Immature natural killer cell (primary cell): Measurements from ENCODE around the gene TMEM200C. TPM values are rescaled to one million over a fixed set of nuclear protein-coding genes. Genes with fewer than 3 reads are reported as not detected.
A peak's percentile ranks its signal among the peaks of the same experiment; 100 is the strongest.
"Not testable (repeated sequence)": the region's sequence is repeated elsewhere in the genome, so short reads cannot be mapped to it uniquely, and the experiment has no call there.

Experiments
- DNase-seq, 3 donors: peaks; one replicate each; pipeline ENCODE4 v3.0.0; 2022; ENCODE audit warnings: mixed read lengths in 1 of 3
- H3K27ac Mint-ChIP-seq, 6 donors: one replicate each; pipeline ENCODE4 v1.8.0; 2020; ENCODE audit warnings: mixed read lengths in 6 of 6, mild to moderate bottlenecking in 5 of 6, inconsistent platforms in 4 of 6, moderate library complexity in 3 of 6
- H3K27me3 Mint-ChIP-seq, 3 donors: one replicate each; pipeline ENCODE4 v1.8.0; 2020 to 2021; ENCODE audit warnings: low read depth in 3 of 3, mild to moderate bottlenecking in 3 of 3, mixed read lengths in 3 of 3, moderate library complexity in 3 of 3, inconsistent platforms in 1 of 3
- H3K36me3 Mint-ChIP-seq, 3 donors: one replicate each; pipeline ENCODE4 v1.8.0; 2020; ENCODE audit warnings: mixed read lengths in 3 of 3, inconsistent platforms in 2 of 3, mild to moderate bottlenecking in 2 of 3
- H3K4me1 Mint-ChIP-seq, 2 donors: one replicate each; pipeline ENCODE4 v1.8.0; 2020; ENCODE audit warnings: inconsistent platforms in 2 of 2, mild to moderate bottlenecking in 2 of 2, mixed read lengths in 2 of 2, moderate library complexity in 1 of 2
- H3K4me3 Mint-ChIP-seq, 5 donors: one replicate each; pipeline ENCODE4 v1.8.0; 2020; ENCODE audit warnings: mild to moderate bottlenecking in 5 of 5, mixed read lengths in 5 of 5, inconsistent platforms in 3 of 5, moderate library complexity in 3 of 5
- H3K9me3 Mint-ChIP-seq, 6 donors: one replicate each; pipeline ENCODE4 v1.8.0; 2020; ENCODE audit warnings: mild to moderate bottlenecking in 6 of 6, mixed read lengths in 6 of 6, inconsistent platforms in 4 of 6, moderate library complexity in 3 of 6
- polyA plus RNA-seq, 3 donors: library from polyadenylated mRNA; unstranded; fragments of 300-500 nt; fragmentation: Illumina TruSeq; gene quantifications; one replicate each; pipeline ENCODE4 v1.2.3, GENCODE V29; 2021

The TMEM200C gene
- polyA plus RNA-seq, 3 donors from 2014 or later = not detected

DNA sequence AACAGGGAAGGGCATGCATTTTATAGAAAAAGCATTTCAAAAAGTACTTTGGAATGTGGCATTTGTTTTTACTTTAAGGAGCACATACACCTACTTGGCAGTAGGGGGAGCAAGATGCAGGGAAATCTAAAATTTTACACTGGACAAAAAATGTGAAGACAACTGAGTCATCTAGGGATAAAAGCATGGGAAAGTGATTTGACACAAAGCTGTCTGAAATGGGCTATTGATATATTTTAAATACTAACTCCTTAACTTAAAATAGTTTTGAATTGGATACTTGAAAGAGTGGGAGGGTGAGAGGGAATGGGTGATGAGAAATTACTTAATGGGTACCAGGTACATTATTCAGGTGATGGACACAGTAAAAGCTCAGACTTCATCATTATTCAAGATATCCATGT lies 15.8 kb downstream of the TMEM200C start:
- no peak overlapping the region for H3K4me3 Mint-ChIP-seq
- no peaks in the 10 kb centered on the region for H3K4me1 Mint-ChIP-seq
- no peak for DNase-seq
- H3K9me3 Mint-ChIP-seq = no peaks in the 10 kb centered on the region
- H3K27ac Mint-ChIP-seq = no peak overlapping the region
- H3K36me3 Mint-ChIP-seq = no peaks in the 10 kb centered on the region
- peaks cover 0 to 1% (median 0%) of the 10 kb centered on the region in 3 donors for H3K27me3 Mint-ChIP-seq

DNA sequence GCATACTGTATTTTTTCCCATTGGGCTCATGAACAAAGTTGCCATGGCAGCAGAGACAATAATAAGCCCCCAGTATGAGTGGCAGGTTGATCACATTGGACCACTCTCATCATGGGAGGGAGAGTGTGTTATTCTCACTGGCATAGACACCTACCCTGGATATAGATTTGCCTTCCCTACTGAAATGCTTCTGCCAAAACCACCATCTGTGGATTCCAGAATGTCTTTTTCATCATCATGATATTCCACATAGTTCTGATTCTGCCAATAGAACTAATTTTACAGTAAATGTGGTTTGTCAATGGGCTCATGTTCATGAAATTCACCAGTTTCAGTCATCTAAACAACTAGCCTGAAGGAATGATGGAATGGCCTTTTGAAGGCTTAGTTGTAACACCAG lies 18.4 kb downstream of the TMEM200C start:
- no peak overlapping the region for H3K4me3 Mint-ChIP-seq
- no peaks in the 10 kb centered on the region for H3K36me3 Mint-ChIP-seq
- H3K27ac Mint-ChIP-seq = no peak overlapping the region
- peaks cover 0 to 2% (median 0%) of the 10 kb centered on the region in 3 donors for H3K27me3 Mint-ChIP-seq
- no peaks in the 10 kb centered on the region for H3K4me1 Mint-ChIP-seq
- no peaks in the 10 kb centered on the region for H3K9me3 Mint-ChIP-seq
- no peak for DNase-seq

DNA sequence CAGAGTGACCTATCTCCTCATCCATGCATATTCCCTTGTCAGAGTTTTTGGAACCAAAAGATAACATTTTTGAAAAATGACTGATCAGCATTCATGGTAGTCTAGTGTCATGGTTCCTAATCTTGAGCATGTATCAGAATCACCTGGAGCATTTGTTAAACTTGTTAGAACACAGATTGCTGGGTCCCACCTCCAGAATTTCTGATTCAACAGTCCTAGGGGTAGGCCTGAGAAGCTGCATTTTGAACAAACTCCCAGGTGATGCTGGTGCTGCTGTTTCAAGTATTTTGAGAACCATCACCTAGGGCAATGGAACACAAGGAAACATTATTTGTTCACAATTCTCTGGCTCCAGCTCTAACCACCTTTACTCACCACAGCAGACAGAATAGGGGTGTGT lies 21.0 kb downstream of the TMEM200C start:
- no peaks in the 10 kb centered on the region for H3K9me3 Mint-ChIP-seq
- H3K27ac Mint-ChIP-seq = no peak overlapping the region
- H3K4me3 Mint-ChIP-seq = no peak overlapping the region
- no peaks in the 10 kb centered on the region for H3K4me1 Mint-ChIP-seq
- peaks cover 0 to 2% (median 0%) of the 10 kb centered on the region in 3 donors for H3K27me3 Mint-ChIP-seq
- H3K36me3 Mint-ChIP-seq = no peaks in the 10 kb centered on the region
- no peak for DNase-seq

DNA sequence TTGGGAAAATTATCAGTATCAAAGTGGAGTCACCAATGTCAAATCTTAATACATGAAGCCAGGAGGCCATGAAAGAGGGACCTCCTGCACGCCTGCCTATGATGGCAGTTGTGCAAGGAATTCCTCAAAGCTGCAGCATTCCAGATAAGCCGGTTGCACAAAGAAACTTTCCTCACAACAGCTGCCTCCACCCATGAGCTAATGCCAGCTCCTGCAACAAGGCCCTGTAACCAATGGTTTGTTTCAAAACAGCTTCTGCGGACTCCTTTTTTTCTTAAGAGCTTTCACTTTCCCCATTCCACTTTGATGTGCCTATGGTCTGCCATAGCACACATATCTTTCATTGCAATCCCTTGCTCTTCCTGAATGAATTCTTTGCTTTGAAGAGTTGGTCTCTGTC lies 22.4 kb downstream of the TMEM200C start:
- no peak for DNase-seq
- H3K4me1 Mint-ChIP-seq = no peaks in the 10 kb centered on the region
- no peak overlapping the region for H3K27ac Mint-ChIP-seq
- H3K4me3 Mint-ChIP-seq = no peak overlapping the region
- H3K27me3 Mint-ChIP-seq = peaks cover 0 to 2% (median 0%) of the 10 kb centered on the region in 3 donors
- H3K36me3 Mint-ChIP-seq = no peaks in the 10 kb centered on the region
- H3K9me3 Mint-ChIP-seq = peaks cover 0 to 1% (median 0%) of the 10 kb centered on the region in 6 donors

DNA sequence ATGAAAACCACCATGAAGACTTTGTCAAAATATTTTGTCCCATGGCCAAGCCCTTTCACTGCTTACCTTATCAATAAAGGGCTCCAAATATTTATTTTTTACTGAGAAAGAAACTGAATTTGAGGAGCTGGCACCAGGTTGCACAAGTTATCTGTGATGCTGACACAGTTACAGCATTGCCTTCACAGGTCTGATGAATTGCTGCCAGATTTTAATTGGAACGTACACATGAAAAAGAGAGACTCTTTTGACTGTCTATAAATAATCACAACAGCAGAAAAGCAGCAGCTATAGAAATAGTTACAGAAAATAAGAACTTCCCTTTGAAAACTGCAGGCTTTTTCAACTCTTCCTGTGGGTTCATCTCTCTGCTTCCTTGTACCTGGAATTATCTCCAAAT lies 23.9 kb downstream of the TMEM200C start:
- Mint-ChIP-seq H3K27me3 (peaks cover 0 to 3% (median 0%) of the 10 kb centered on the region in 3 donors), H3K9me3 (peaks cover 0 to 1% (median 0%) of the 10 kb centered on the region in 6 donors), H3K4me3 (no peak overlapping the region), H3K27ac (no peak overlapping the region), H3K4me1 (no peaks in the 10 kb centered on the region), H3K36me3 (no peaks in the 10 kb centered on the region)
- DNase-seq = no peak

DNA sequence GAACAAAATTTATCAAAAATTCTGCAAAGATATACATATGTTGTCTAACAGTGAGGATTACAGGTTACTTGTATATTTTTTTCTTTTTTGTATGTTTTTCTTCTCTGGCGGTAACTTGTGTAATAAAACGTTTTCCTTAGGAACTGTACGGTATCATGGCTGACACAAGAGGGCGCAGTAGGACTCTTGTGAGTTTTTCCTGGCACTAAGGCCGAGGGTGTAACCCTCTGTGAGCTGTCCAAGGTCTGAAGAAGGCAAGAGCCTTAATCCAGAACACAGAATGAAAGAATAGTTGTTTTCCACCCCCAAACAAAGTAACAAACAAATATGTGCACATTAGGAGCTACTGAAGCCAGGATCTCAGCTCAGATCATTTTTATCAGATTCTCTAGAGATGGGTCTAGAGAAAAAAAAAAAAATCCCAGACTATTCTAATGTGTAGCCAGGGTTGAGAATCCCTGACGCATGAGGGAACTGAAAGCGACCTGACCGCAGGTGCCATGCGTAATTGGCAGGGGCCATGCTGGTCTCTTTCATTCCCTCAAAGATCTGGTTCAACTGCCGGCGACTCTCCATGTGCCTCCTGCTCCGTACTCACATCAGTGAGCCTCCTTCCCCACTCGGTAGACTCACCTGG lies 27.0 kb downstream of the TMEM200C start:
- Mint-ChIP-seq H3K27me3 (peaks cover 0 to 4% (median 2%) of the 10 kb centered on the region in 3 donors), H3K4me1 (no peaks in the 10 kb centered on the region), H3K27ac (no peak overlapping the region), H3K9me3 (peaks cover 0 to 1% (median 0%) of the 10 kb centered on the region in 6 donors), H3K36me3 (no peaks in the 10 kb centered on the region), H3K4me3 (no peak overlapping the region)
- DNase-seq = peak in 2 of 3 donors; percentile 16 to 17

DNA sequence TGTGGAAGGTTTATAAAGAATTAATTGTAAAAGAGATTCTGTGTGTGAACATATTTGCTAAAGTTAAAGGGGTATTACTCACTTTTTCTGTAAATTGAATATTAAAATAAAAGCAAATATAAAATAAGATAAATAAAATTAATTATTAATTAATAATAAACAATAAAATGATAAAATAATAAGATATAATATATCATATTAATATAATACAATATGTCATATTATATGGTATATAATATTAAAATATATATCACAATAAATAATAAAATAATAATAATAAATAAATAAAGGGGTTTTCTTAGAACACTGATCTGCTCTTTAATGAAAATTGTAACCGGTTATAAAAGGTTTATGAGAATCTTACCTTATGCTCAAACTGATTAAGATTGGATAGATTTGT lies 29.8 kb downstream of the TMEM200C start:
- H3K27ac Mint-ChIP-seq = no peak overlapping the region
- H3K27me3 Mint-ChIP-seq = peaks cover 0 to 9% (median 6%) of the 10 kb centered on the region in 3 donors
- peaks cover 0 to 8% (median under 1%) of the 10 kb centered on the region in 6 donors for H3K9me3 Mint-ChIP-seq
- H3K4me3 Mint-ChIP-seq = no peak overlapping the region
- H3K4me1 Mint-ChIP-seq = no peaks in the 10 kb centered on the region
- no peak for DNase-seq
- H3K36me3 Mint-ChIP-seq = no peaks in the 10 kb centered on the region

DNA sequence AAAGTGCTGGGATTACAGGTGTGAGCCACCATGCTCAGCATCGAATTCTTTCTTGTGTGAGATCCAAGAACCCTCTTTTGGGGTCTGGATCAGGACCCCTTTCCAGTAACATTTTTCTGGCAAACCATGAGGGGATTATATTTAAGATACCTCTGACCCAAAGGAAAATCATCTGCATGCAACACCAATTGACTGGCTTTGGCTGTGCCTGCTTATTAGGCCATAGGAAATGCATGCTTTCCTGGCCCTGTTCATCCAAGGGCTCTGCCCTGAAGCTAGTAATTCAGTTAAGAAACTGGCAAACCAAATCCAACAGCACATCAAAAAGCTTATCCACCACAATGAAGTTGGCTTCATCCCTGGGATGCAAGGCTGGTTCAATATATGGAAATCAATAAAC lies 33.2 kb downstream of the TMEM200C start:
- peaks cover 2 to 11% (median 4%) of the 10 kb centered on the region in 3 donors for H3K27me3 Mint-ChIP-seq
- H3K9me3 Mint-ChIP-seq, H3K4me3 Mint-ChIP-seq, H3K27ac Mint-ChIP-seq, DNase-seq, H3K4me1 Mint-ChIP-seq, H3K36me3 Mint-ChIP-seq: not testable (repeated sequence)

DNA sequence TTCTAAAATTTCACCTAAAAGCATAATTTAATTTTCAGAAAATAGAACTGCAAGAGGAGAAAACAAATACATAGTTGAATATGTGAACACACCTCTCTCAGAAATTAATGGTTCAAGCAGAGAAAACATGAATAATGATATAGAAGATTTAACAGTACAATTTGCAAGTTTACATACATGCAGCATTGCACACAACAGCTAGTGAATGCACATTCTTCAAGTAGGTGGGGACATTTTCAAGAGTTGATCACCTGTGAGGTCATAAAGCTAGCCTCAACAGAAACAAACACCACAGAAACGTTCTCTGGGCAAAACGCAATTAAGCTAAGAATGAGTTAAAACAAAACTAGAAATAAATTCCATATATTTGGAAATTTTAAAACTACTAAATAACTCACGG lies 38.1 kb downstream of the TMEM200C start:
- Mint-ChIP-seq H3K36me3 (no peaks in the 10 kb centered on the region), H3K4me3 (no peak overlapping the region), H3K4me1 (no peaks in the 10 kb centered on the region), H3K27me3 (peaks cover 2 to 4% (median 2%) of the 10 kb centered on the region in 3 donors), H3K9me3 (peaks cover 0 to 5% (median under 1%) of the 10 kb centered on the region in 6 donors), H3K27ac (no peak overlapping the region)
- DNase-seq = no peak

DNA sequence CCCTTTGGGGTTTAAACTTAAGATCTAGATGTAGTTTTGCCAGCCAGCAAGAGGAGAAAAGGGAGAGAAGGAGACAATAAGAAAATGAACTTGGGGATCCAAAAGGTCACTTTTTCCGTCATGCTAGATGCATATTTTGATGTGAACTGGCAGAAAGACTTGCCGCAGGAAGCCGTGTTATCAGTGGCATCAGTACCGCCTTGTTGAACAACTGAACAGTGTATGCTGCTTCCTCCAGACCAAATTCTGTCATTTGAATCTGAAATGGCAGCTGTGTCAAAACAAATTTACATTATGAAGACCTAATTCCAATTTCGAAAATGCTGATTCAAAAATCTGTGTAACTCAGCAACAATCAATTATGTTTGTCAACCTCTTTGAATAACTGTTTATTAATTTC lies 42.1 kb downstream of the TMEM200C start:
- Mint-ChIP-seq H3K27me3 (peaks cover 0 to 4% (median 2%) of the 10 kb centered on the region in 3 donors), H3K4me3 (no peak overlapping the region), H3K4me1 (no peaks in the 10 kb centered on the region), H3K36me3 (no peaks in the 10 kb centered on the region), H3K9me3 (peaks cover 0 to 2% (median 0%) of the 10 kb centered on the region in 6 donors), H3K27ac (no peak overlapping the region)
- DNase-seq = no peak

DNA sequence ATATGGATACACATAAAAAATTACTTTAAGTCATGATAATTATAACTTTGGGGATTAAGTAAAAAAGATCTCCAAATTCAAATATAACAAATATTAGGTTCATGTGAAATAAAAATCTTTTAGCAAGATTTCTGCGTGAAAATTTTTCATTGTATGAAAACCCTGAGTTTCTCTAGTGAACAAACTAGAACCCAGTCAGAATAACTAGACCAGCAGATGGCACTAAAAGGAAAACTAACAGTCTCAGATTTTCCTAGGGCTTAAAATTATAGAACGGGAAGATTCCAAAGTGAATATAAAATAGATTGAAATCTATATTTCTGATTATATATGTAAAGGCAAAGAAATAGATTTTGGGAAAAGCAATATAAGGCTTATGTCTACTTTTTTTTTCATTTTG lies 43.3 kb downstream of the TMEM200C start:
- H3K4me1 Mint-ChIP-seq = no peaks in the 10 kb centered on the region
- peaks cover 0 to 7% (median 0%) of the 10 kb centered on the region in 3 donors for H3K27me3 Mint-ChIP-seq
- no peak overlapping the region for H3K27ac Mint-ChIP-seq
- H3K4me3 Mint-ChIP-seq = no peak overlapping the region
- peaks cover 0 to 2% (median 0%) of the 10 kb centered on the region in 6 donors for H3K9me3 Mint-ChIP-seq
- H3K36me3 Mint-ChIP-seq = no peaks in the 10 kb centered on the region
- DNase-seq = no peak

DNA sequence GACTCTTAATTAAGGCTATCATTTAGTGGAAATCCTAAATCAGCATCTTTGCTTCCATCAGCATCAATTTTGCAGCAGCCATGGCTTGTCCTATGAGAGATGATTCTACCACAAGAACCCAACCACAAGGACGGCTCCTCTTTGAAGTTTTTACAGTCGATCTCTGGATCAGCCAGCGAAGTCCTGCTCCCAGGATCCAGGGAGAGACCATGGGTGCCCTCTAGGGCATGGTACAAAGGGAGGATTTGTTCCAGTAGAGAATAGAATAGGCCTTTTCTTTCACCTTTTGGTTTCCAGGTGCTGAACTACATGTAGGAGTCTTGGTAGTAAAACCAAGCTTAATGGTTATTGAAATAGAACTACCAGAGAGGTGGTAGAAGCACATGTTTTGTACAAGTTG lies 52.7 kb downstream of the TMEM200C start:
- Mint-ChIP-seq H3K27ac (no peak overlapping the region), H3K36me3 (no peaks in the 10 kb centered on the region), H3K27me3 (peaks cover 2 to 4% (median 2%) of the 10 kb centered on the region in 3 donors), H3K4me3 (no peak overlapping the region), H3K9me3 (peaks cover 0 to 2% (median 0%) of the 10 kb centered on the region in 6 donors), H3K4me1 (no peaks in the 10 kb centered on the region)
- DNase-seq = no peak

DNA sequence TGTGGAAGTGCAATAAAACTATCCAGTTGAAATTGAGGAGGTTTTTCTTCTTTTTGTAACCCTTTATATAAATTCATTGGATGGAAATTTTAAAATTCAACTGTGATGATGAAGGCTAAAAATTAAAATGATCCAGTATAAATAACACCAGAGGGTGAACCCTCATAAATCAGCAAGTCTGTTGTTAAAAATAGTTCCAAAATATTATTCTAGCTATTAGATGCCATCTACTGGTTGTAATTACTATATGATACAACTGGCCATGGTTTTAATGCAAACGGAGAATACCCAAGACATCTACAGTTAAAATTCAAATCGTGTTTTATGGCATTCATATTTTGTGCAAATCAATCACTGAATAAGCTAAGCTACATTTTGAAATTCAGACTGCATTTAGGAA lies 53.8 kb downstream of the TMEM200C start:
- H3K36me3 Mint-ChIP-seq = no peaks in the 10 kb centered on the region

DNA sequence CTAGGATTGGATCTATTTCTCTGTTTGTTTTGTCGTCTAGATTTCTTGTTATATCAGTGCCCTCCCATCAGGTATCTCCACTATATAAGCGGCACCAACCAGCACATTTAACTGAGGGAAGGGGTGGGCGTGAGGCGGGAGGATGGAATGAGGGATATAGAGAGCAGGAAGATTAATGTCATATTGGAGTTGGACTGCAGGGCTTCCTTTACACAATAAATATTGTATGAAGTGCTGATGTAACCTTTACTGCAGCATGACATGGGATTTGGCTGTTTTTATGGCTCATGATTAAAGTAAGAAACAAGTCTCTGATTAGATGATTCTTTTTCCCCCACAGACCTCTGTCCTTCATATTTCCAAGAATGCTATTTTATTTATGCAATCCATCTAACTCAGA lies 54.8 kb downstream of the TMEM200C start:
- H3K27me3 Mint-ChIP-seq = peaks cover 0 to 3% (median 2%) of the 10 kb centered on the region in 3 donors
- no peaks in the 10 kb centered on the region for H3K4me1 Mint-ChIP-seq
- no peak overlapping the region for H3K4me3 Mint-ChIP-seq
- no peak for DNase-seq
- H3K9me3 Mint-ChIP-seq = peaks cover 0 to 2% (median 0%) of the 10 kb centered on the region in 6 donors
- no peaks in the 10 kb centered on the region for H3K36me3 Mint-ChIP-seq
- no peak overlapping the region for H3K27ac Mint-ChIP-seq

More for the DNA sequence above, 53.8 kb downstream of the TMEM200C start:
- DNase-seq = no peak
- H3K27ac Mint-ChIP-seq = no peak overlapping the region
- H3K27me3 Mint-ChIP-seq = peaks cover under 1 to 3% (median 2%) of the 10 kb centered on the region in 3 donors
- H3K4me3 Mint-ChIP-seq = no peak overlapping the region
- H3K9me3 Mint-ChIP-seq = peaks cover 0 to 2% (median 0%) of the 10 kb centered on the region in 6 donors
- no peaks in the 10 kb centered on the region for H3K4me1 Mint-ChIP-seq

DNA sequence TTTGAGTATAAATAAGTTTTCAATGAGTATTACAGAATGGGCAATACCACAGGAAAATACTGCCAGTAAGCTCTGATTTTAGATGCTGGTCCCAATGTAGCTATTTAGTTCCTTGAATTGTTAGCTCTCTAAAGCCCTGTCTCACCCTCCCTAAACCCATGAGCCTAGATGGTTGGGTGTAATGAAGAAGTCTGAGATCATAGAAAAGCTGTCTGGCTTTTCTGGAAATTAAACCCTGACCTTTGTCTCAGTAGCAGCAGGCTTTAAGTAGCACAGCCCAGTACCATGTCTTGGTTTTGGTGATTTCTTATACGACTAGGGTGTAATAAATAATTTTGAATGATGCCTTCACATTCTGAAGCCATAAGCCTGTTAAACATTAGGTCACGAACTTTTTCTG lies 55.3 kb downstream of the TMEM200C start:
- Mint-ChIP-seq H3K27me3 (peaks cover 0 to 3% (median 2%) of the 10 kb centered on the region in 3 donors), H3K27ac (no peak overlapping the region), H3K4me3 (no peak overlapping the region), H3K36me3 (no peaks in the 10 kb centered on the region), H3K4me1 (no peaks in the 10 kb centered on the region), H3K9me3 (peaks cover 0 to 2% (median 0%) of the 10 kb centered on the region in 6 donors)
- DNase-seq = no peak
